ENCODE data around the gene WRAP53.

WRAP53 gene

DNA sequence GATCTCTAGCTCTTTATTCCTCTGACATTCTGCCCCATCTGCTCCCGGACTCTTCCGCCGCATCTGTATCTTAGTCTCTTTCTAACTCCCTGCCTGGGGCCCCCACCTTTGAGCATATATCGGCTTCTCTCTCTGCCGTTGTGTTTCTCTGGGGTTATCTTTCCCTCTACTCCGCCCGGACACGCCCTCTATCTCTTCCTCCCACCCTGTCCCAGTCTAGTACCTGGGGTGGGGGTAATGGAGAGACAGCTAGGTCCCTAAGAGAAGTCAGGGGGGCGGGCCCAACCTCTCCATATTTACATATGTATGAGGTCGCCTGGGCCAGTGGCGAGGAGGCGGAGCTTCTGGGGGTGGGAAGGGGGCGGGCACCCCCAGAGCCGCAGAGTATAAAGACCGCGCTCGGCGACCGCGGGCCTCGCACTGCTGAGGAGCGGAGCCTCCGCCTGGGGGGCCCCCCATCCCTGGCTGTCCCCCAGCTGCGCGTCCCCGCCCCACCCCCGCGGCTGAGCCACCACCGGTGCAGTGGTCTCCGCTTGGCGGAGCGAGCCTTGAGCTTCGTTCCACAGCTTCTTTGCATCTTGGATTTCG is 37.7 kb upstream of the WRAP53 start, which contains the start of gene ATP1B2:
Gene ATP1B2, plus strand, starts transcription at position 418 of the 588 bp plus-strand sequence. CDS start 593 bp downstream, outside the sequence.
- TF ChIP-seq SIN3A (IDR thresholded peaks at IDR 0.05; ENCODE audit: borderline replicate concordance, insufficient read depth, low read length) (no peak), POLR2AphosphoS5 (IDR thresholded peaks at IDR 0.05; ENCODE audit: low read depth, low read length) (no peak), TAF1 (IDR thresholded peaks at IDR 0.05; ENCODE audit: borderline replicate concordance, insufficient read depth, low read length) (no peak), FOXP2 (optimal IDR thresholded peaks at IDR 0.05; ENCODE audit: borderline replicate concordance, extremely low read depth, extremely low read length, insufficient read depth) (no peak)

DNA sequence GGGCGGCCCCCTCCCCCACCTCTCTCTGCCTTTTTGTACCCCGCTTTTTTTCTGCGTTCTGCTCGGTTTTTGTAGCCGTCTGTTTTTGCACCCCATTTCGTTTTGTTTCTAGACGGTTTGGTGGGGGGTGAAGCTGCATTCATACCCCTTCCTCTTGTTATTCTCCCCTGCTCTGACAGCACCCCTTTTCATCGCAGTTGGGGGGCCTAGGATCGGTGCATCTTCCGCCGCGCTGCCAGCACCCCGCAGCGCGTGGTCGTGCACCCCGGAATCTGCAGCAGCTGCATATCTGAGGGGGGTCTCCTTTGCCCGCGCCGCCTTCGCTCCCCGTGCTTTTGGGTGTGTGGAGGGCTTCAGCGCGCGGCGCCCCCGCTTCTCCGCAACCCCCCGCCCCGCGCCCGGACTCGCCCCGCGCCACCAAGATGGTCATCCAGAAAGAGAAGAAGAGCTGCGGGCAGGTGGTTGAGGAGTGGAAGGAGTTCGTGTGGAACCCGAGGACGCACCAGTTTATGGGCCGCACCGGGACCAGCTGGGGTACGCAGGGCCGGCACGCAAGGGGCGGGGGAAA is 37.1 kb upstream of the WRAP53 start:
- no peak for TF ChIP-seq TAF1 (IDR thresholded peaks at IDR 0.05; ENCODE audit: borderline replicate concordance, insufficient read depth, low read length)
- TF ChIP-seq POLR2AphosphoS5 (IDR thresholded peaks at IDR 0.05; ENCODE audit: low read depth, low read length), result no peak
- no peak for TF ChIP-seq FOXP2 (optimal IDR thresholded peaks at IDR 0.05; ENCODE audit: borderline replicate concordance, extremely low read depth, extremely low read length, insufficient read depth)
- no peak for TF ChIP-seq SIN3A (IDR thresholded peaks at IDR 0.05; ENCODE audit: borderline replicate concordance, insufficient read depth, low read length)

DNA sequence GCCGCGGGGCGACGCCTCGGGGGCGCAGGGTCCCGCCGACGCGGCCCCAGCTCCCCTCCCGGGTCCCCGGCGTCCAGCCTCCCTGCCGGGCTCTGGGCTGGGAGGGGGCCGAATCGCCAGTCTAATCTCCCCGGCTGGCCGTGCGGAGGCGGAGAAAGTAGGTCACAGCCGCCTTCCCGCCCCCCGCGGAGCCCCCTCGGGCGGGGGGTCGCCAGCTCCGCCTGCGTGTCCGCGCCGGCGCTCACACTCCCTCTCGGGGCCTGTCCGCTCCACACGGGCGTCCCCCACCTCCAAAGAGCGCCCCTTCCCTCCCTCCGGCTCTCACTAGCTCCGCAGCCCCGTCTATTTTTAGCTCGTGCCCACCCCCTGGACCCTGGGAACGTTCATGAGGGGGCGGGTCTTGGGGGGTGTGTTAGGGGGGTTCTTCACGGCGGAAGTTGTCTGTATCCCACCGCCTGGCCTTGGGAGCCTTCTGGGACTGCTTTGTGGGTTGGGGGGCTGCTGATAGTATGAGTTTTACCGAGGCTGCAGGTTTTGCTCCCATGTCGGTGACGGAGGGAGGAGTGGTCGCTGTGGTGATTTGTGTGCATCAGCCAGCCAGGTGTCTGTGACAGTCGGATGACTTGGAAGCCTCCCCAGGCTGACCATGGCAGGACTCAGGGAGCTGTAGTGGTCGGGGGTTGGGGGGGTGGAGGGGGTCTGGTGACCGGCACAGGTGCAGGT is 36.5 kb upstream of the WRAP53 start:
- TF ChIP-seq SIN3A (IDR thresholded peaks at IDR 0.05; ENCODE audit: borderline replicate concordance, insufficient read depth, low read length) (no peak), FOXP2 (optimal IDR thresholded peaks at IDR 0.05; ENCODE audit: borderline replicate concordance, extremely low read depth, extremely low read length, insufficient read depth) (no peak), POLR2AphosphoS5 (IDR thresholded peaks at IDR 0.05; ENCODE audit: low read depth, low read length) (no peak), TAF1 (IDR thresholded peaks at IDR 0.05; ENCODE audit: borderline replicate concordance, insufficient read depth, low read length) (no peak)
- TF ChIP-seq, protein P1, sequence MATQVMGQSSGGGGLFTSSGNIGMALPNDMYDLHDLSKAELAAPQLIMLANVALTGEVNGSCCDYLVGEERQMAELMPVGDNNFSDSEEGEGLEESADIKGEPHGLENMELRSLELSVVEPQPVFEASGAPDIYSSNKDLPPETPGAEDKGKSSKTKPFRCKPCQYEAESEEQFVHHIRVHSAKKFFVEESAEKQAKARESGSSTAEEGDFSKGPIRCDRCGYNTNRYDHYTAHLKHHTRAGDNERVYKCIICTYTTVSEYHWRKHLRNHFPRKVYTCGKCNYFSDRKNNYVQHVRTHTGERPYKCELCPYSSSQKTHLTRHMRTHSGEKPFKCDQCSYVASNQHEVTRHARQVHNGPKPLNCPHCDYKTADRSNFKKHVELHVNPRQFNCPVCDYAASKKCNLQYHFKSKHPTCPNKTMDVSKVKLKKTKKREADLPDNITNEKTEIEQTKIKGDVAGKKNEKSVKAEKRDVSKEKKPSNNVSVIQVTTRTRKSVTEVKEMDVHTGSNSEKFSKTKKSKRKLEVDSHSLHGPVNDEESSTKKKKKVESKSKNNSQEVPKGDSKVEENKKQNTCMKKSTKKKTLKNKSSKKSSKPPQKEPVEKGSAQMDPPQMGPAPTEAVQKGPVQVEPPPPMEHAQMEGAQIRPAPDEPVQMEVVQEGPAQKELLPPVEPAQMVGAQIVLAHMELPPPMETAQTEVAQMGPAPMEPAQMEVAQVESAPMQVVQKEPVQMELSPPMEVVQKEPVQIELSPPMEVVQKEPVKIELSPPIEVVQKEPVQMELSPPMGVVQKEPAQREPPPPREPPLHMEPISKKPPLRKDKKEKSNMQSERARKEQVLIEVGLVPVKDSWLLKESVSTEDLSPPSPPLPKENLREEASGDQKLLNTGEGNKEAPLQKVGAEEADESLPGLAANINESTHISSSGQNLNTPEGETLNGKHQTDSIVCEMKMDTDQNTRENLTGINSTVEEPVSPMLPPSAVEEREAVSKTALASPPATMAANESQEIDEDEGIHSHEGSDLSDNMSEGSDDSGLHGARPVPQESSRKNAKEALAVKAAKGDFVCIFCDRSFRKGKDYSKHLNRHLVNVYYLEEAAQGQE (IDR thresholded peaks at IDR 0.05; ENCODE audit: insufficient read depth in 1 of 2, low read depth in 2 of 2, low read length in 2 of 2), result no peak

DNA sequence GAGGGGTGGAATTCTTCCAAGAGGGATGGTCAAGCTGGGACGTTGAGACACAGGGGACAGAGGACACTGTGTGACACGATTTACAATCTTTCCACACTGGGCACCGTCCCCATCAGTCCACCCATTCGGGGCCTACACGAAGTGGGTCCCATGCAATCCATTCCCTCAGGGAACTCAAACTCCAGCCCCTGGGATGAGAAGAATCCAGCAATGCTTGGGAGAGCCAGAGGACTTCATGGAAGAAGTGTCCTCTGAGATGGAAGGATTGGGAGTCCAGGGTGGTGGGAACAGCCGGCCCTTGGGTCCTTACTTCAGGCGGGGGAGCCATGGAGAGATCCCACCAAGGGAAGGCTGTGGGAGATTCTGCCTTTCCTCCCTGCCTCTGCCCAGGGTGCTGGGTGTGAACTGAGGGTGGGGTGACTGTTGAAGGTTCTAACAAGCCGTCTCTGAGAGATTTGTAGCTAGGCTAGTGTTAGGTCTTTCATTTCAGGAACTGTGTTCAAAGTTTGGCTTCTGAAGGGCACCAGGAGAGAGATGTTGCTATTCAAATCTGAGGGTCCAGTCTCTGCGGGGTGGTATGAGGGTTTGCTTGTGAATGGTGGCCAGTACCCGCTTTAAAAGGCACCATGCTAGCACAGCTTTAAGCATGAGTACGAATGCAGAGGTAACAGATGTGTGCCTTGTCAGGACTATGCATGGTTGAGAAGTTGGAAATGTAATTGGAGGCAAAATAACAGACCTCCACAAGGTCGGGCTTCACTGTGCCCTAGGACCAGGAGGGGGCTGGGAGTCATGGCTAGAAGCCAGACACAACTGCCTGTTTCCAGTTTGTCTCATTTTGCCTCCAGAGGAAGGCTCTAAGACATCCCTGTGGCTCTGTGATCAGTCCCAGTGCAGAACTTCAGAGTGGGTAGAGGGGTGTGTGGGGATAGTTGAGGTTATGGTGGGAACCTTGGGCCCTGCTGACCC is 35.6 kb upstream of the WRAP53 start:
- TF ChIP-seq, protein P1 (IDR thresholded peaks at IDR 0.05; ENCODE audit: insufficient read depth in 1 of 2, low read depth in 2 of 2, low read length in 2 of 2), result no peak
- TF ChIP-seq TAF1 (IDR thresholded peaks at IDR 0.05; ENCODE audit: borderline replicate concordance, insufficient read depth, low read length) (no peak), SIN3A (IDR thresholded peaks at IDR 0.05; ENCODE audit: borderline replicate concordance, insufficient read depth, low read length) (no peak), FOXP2 (optimal IDR thresholded peaks at IDR 0.05; ENCODE audit: borderline replicate concordance, extremely low read depth, extremely low read length, insufficient read depth) (no peak)

DNA sequence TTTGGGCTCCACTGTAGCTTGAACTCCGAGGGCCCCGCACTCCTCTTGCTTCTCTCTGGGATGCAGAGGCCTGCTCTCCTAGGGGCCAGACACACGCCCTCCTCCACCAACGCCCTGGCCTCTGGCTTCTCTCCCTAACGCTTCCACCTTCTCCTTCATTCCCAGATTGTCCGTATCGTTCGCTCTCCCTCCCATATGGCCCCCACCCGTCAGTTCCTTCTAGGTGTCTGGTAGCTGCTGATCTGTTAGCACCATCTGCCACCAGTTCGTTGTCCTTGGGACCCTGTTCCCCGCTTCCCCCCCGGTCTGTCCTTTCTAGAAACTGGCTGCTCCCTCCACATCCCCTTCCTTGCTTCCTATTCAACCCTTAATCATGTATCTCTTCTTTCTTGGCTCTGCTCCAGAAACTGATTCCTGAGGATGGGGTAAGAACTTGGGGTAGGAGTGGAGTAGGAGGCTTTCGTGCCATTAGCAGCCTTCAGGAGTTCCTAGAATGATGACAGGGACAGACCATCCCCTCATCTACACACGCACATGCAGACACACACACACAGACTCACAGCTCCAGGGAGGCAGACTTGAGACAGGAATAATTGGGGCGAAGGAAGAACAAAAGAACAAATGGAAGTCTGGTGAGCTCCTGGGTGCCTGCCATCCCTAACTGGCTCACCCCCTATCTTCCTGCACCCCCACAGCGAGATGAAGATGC is 33.3 kb upstream of the WRAP53 start:
- TF ChIP-seq FOXP2 (optimal IDR thresholded peaks at IDR 0.05; ENCODE audit: borderline replicate concordance, extremely low read depth, extremely low read length, insufficient read depth) (no peak), TAF1 (IDR thresholded peaks at IDR 0.05; ENCODE audit: borderline replicate concordance, insufficient read depth, low read length) (no peak), SIN3A (IDR thresholded peaks at IDR 0.05; ENCODE audit: borderline replicate concordance, insufficient read depth, low read length) (no peak), POLR2AphosphoS5 (IDR thresholded peaks at IDR 0.05; ENCODE audit: low read depth, low read length) (no peak)
- TF ChIP-seq, protein P1 (IDR thresholded peaks at IDR 0.05; ENCODE audit: insufficient read depth in 1 of 2, low read depth in 2 of 2, low read length in 2 of 2), result no peak

Data from PFSK-1 (cell line).